Stromal cell of bone marrow (primary cell): Measurements from ENCODE around the gene CFAP107.
"Not testable (repeated sequence)": the region's sequence is repeated elsewhere in the genome, so short reads cannot be mapped to it uniquely, and the experiment has no call there.

Experiments used
- DNase-seq: peaks from one replicate; pipeline ENCODE4 v3.0.0-alpha.2; 2012; ENCODE audit warnings: low read depth

Gene CFAP107

GRCh38 chr1:12745992-12746323 is at the start of gene CFAP107:
CFAP107 (plus strand) TSS chr1:12746200; CDS start chr1:12746431, 231 bp downstream.
- DNase-seq = peak; percentile 50

- DNase-seq = no peak
Observed at GRCh38 chr1:12696658-12697057, 49.3 kb upstream of the CFAP107 start.

- peak; percentile 28 for DNase-seq
Observed at GRCh38 chr1:12697397-12697796, 48.6 kb upstream of the CFAP107 start.

- DNase-seq = no peak
Observed at GRCh38 chr1:12703821-12704451, 42.1 kb upstream of the CFAP107 start.

- peak; percentile 11 for DNase-seq
Observed at GRCh38 chr1:12706061-12706460, 39.9 kb upstream of the CFAP107 start.

- no peak for DNase-seq
Observed at GRCh38 chr1:12708396-12709090, 37.5 kb upstream of the CFAP107 start.

- DNase-seq = peak; percentile 6
Observed at GRCh38 chr1:12709091-12709491, 36.9 kb upstream of the CFAP107 start.

- DNase-seq = peak; percentile 12
Observed at GRCh38 chr1:12709696-12710095, 36.3 kb upstream of the CFAP107 start.

GRCh38 chr1:12711536-12711935 is 34.5 kb upstream of the CFAP107 start:
- DNase-seq = no peak

GRCh38 chr1:12712076-12712475 is 33.9 kb upstream of the CFAP107 start:
- DNase-seq = no peak

GRCh38 chr1:12712929-12713328 is 33.1 kb upstream of the CFAP107 start:
- DNase-seq = no peak

- DNase-seq = not testable (repeated sequence)
Observed at GRCh38 chr1:12713651-12714050, 32.3 kb upstream of the CFAP107 start.

GRCh38 chr1:12714710-12715475 is 31.1 kb upstream of the CFAP107 start:
- no peak for DNase-seq

- DNase-seq = no peak
Observed at GRCh38 chr1:12715896-12716437, 30.0 kb upstream of the CFAP107 start, which contains the start of gene AADACL3. AADACL3 (plus strand) TSS chr1:12716110; CDS start chr1:12716177, 67 bp downstream.

- no peak for DNase-seq
Observed at GRCh38 chr1:12717301-12717838, 28.6 kb upstream of the CFAP107 start.

- DNase-seq = no peak
Observed at GRCh38 chr1:12722626-12723025, 23.4 kb upstream of the CFAP107 start.

GRCh38 chr1:12728391-12728790 is 17.6 kb upstream of the CFAP107 start:
- no peak for DNase-seq

- DNase-seq = no peak
Observed at GRCh38 chr1:12730156-12730555, 15.8 kb upstream of the CFAP107 start.

GRCh38 chr1:12731084-12731483 is 14.9 kb upstream of the CFAP107 start:
- DNase-seq = not testable (repeated sequence)

GRCh38 chr1:12734651-12735050 is 11.3 kb upstream of the CFAP107 start:
- DNase-seq = no peak

- DNase-seq = no peak
Observed at GRCh38 chr1:12738934-12739333, 7.1 kb upstream of the CFAP107 start.

- no peak for DNase-seq
Observed at GRCh38 chr1:12739613-12740012, 6.4 kb upstream of the CFAP107 start.
